ENCODE measurements around the gene C11orf58.

C11orf58 gene

DNA sequence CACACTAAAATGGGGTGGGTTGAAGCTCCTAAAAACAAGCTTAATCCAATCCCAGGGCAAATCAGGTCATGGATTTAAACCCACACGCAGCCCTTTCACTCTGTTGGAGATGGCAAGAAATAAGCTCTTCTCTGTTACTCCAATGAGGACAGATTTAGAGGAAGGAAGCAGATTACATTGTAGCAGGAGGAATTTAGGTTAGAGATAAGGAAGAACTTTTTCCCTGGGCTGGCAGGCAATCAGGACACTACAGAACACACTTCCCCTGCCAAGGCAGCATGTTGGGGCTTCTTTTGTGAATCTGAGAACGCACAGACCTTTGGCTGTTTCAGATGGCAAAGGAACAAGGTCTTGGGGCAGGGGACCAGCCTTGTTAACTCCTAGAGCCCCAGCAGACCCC, 46.2 kb downstream of the C11orf58 start:
- DNase-seq = no peak

GRCh38 chr11:16785520-16786128, 47.2 kb downstream of the C11orf58 start:
- peak in 41 of 51 donors; percentile 12 to 76 (median 55) for DNase-seq

DNA sequence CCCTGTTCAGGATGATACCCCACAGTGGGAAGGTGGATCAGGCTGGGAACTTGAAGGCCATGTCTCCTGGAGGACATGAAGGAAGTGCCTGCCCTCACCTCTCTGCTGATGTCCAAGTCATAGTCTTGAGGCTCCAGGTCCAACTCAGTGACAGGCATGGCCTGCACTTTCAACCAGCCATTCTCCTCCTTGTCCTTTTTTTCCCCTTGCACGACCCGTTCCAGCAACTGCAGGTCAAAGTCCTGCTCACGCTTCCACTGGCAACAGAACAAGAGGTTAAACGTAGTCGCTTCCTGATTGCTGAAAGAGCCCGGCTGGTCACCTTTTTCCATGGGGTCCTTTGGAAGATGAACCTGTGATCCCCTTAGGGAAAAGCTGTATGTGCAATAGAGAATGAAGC, 47.7 kb downstream of the C11orf58 start:
- no peak for DNase-seq

- DNase-seq = no peak
Observed at GRCh38 chr11:16787035-16787742, 48.7 kb downstream of the C11orf58 start.

DNA sequence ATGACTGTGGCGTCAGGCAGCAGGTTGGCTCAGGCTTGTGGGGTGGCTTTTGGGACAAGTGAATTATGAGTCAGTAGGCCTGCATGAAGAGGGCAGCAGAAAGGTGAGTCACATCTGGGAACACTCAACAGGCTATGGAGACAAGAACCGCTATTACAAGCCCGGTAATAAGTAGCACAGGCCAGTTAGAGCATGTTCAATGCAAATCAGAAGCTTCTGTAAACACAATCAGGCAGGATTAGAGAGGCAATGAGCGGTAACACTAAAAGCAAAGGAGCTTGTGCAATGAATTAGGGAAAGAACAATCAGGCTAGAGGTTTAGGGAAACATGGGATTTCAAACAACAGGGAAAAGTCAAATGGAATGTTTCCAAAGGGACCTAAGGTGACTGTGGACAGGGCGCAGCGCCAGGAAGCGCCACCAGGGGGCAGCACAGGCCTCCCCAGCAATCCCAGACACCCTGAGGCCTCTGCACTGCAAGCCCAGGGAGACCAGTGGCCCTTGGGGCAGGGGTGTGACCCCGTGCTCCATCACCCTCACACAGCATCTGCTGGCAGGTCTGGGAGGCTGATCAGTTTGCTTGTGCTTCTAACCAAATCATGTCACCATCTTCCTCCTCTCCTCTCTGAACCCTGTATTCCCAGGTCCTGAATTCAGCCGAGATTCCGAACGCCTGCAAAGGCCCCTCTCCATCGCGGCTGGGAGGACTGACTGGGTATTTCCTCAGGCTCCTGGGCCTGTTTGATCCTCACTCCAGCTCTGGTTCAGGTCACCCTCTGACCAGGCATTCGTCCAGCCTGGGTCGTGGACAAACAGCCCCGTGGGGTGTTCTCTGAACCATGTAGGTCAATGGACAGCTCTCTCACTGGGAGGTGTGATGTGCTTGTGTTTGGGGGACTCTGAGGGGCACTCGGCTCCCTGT, 50.0 kb downstream of the C11orf58 start:
- DNase-seq = peak in 43 of 51 donors; percentile 13 to 83 (median 47)

- DNase-seq = no peak
Observed at GRCh38 chr11:16789063-16789420, 50.6 kb downstream of the C11orf58 start.

DNA sequence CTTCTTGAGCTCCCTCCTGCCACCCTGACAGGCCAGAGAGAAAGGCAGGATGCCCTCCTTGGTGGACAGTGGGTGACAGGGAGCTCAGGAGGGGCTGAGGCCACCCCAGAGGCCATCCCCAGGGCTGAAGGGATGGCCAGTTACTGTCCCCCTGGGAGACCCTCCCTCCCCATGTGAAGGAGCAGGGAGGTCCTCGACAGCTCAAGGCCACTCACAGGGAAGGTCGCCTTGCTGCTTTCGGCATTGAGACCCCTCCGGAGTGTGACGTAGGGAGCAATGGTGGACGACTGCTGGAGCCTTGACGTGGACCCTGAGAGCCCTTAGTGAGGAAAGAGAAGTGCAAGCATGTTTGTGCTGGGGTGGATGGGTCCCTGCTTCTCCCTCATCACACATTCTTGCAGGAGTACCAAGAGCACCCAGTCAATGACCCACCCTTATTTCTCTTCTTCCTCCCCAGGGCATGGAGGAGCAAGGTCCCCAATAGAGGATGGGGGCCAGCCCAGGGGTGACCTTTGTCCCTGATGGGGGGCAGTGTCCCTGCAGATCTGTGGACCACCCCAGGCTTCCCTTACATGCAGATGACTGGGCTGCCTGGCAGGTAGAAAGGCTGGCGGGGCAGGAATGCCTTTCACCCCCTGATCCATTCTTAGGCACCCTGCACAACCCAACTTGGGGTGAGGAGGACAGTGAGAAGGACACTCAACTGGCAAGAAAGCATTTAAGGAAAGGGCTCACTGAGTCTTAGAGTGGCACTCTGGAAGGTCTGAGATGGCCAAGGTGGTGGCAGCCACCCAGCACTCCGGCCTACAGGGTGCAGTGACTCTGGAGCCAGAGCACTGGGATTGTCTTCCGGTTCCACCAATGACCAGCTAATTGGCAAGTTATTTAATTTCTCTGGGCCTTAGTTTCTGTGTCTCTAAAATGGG, 51.4 kb downstream of the C11orf58 start:
- DNase-seq = no peak

DNA sequence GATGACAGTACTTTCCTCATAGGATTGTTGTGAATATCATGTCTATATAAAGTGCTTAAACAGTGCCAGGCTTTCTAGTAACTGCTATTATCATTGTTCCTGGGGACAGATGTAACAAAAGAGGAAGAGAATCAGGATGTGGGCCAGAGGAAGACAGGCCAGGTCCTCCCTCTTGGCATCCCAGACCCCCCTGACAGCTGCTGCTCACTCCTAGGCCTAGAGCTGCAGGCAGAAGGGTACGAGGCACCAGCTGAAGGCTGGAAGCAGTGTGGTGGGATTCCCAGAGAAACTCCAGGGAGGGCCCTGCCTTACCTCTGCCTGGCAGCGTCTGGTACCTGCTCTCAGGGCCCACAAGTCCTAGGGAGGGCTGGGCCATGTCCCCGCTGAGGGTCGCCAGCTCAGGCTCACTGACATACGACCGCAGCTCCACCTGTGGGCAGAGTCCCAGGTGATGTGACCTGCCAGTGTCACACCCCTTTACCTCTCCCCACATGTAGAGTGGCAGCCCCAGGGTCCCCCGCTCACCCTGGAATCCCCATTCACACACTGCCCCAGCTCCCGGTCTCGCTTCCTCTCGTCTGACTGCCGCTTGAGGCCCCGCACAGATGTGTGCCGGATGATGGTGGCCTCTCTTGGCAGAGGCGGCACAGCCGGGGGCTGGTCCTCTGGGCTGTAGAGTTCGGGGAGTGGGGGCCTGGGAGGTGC, 52.2 kb downstream of the C11orf58 start:
- DNase-seq = no peak

DNA sequence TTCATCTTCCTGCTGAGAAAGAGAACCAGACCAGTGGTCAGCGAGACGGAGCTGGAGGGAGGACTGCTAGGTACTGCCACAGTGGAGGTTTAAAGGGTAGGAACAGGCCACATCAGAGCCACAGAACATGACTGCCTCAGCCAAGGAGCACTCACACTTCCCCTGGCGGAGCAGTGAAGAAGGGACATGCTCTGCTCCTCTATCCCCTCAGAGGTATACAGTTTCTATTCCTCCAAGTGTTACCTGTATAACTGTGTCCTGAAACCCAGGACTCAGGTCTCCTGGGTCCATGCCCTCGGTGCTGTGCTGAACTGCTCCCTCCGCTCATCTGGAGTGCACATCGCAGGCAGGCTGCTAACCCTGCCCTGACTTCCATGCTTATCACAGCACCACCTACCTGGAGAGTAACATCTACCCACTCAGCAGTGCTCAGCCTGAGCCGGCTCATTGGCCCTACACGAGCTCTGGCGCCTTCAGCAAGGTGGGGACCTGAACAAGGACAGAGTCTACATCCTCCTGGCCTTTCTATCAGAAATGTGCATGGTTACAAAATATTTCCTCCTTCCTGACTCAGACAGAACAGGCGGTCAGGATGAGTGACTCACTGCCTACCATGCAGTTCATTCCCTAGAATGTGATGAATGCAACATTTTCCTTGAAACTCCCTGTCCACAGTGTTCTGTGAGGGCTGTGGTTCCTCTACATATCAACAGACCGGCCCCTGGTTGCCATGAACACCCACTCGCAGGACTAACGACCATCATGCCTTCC, 52.9 kb downstream of the C11orf58 start:
- DNase-seq = peak in 2 of 51 donors; percentile 30 to 46

DNA sequence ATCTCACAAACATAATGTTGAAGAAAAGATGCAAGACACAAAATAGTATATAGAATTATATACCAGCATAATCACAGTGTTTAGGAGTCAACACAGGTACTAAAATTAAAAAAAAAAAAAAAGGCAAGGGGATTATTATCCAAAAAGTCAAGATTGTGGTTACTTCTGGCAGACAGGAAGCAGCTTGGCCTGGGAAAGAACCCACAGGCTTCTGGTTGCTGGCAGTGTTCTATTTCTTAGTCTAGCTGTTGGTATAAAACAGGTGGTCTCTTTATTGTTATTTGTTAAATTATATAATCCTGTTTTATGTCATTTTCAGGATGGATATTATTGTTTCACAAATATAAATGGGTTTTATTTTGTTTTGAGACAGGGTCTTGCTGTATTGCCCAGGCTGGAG, 54.0 kb downstream of the C11orf58 start:
- DNase-seq = no peak

GRCh38 chr11:16793009-16793408, 54.6 kb downstream of the C11orf58 start:
- DNase-seq = no peak

DNA sequence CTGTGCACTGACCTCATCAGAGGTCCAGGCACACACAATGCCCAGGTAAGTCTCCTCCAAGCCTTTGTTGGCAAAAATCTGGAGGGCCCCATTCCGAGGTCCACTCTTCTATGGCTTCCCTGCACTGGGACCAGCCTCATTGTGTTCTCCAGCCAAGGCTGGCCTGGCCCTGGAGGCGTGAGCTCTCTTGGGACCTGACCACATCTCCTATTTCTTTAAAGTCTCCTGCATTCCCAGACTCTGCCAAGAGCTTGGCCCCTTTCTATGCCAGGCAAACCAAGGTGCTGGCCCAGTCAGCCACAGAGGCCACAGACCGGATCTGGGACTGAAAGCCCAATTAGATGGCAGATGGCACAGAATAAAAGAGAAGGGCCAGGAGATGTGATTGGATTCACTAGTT, 55.1 kb downstream of the C11orf58 start:
- DNase-seq = no peak

DNA sequence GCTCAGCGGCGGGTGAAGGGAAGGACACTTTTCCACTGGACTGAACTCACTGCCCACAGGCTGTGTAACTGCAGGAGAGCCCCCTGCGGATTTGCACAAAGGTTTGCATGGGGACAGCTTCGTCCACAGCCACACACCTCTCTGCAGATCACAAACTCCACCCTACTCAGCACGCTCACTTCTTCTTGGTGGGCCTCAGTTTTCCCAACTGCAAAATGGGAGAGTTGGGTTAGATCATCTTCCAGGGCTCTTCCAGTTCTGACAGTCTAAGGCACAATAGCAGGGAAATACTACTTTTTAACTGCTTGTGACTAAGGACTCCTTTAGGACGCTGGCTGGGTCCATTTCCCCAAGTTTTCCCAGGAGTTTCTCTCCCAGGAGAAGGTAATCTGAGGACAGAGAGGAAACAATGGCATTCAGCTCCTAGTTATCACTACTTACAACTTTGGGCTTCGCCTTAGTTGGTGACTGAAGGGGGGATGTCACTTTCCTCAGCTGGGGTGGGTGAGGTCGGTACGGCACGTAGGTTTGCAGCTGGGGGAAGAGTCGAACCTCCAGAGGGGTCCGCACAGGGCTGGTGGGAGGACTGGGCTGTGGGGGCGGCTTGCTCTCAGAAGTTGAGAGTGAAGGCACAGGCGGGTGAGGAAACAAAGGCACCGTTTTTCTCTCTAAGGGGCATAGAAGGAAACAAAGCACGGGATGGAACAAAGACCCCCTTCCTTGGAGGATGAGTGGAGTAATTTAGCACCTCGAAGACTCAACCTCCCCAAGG, 55.8 kb downstream of the C11orf58 start:
- no peak for DNase-seq

GRCh38 chr11:16795146-16795545, 56.7 kb downstream of the C11orf58 start:
- DNase-seq = no peak

DNA sequence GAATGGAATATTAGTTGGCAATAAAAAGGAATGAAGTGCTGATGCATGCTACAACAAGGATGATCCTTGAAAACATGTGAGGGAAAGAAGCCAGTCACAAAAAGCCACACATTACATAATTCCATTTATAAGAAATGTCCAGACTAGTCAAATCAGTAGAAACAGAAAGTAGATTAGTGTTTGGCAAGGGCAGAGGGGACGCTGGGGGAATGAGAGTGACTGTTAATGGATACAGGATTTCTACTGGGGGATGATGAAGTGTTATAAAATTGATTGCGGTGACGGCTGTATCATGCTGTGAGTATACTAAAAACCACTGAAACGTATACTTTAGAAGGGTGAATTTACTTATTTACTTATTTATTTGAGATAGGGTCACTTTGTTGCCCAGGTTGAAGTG, 57.9 kb downstream of the C11orf58 start:
- no peak for DNase-seq

DNA sequence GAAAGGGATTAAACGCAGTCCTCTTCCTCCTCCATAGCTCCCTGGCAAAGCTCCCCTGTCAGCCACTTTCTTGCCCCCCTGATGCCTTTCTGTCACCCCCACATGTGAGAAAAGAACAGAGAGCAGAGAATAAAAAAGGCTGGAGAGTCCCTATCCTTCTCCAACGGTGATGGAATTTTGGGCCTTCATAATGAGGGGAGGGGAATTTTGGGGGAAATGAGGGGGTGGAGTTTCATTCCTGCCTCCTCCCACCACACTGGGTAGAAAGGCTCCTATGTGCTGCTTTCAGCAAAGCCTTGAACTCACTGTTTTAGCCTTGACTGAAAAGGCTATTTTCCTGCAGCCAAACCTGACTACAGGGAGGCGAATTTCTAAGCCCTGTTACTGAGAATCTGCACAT, 59.3 kb downstream of the C11orf58 start:
- DNase-seq = no peak

DNA sequence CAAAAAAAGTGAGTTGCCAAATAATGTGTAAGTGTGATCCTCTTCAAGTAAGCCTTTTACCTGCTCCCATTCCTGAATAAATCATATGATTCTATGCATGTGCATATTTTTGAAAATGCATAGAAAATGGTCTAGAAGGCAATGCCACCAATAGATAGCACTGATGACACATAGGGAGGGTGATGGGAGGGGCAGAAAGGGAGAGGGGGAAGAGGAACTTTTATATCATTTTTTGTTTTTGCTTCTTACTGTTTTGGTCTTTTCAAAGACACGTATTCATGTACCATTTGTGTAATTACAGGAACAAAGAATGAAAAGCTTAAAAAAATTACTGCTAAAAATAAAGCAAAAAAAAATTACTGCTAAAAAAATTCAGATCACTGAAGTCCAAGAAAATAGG, 60.8 kb downstream of the C11orf58 start:
- no peak for DNase-seq

- DNase-seq = no peak
Observed at GRCh38 chr11:16799890-16800289, 61.4 kb downstream of the C11orf58 start.

DNA sequence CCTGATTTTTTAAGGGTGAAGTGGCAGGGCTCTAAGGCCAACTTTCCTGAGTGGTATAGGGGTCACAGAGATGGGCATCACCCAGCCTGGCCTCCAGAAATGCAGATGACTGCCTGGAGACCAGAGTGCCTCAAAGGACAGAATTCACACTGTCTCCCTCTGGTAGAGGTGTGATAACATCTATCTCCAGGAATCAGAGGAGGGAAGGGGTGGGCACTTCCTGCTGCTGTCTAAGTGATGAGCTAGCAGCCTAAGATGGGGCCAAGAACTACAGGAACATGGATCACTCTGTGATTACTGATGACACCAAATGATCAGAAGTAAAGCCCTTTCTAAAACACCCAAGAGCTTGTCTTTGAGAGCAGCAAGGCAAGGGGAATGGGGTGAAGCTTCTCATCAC, 61.9 kb downstream of the C11orf58 start:
- no peak for DNase-seq

Measured in hypothalamus (tissue), 51 donors.